Transverse colon (tissue), 4 donors: ENCODE data around the gene NPAS3.

Experiments used
- POLR2AphosphoS5 ChIP-seq, 3 donors: sonication (generic); formaldehyde crosslinking; IDR thresholded peaks; one replicate each; pipeline ENCODE4 v1.6.1; 2016; ENCODE audit warnings: antibody characterized with exemption in 3 of 3
- TF ChIP-seq, protein P1 (sequence below), 5 experiments: fragments of 200-600 bp in 3 of 5; fragments of 450-650 bp in 2 of 5; sonication (generic) in 3 of 5; IDR thresholded peaks; 1 replicate in 2 of 5; 2 replicates in 3 of 5; pipeline ENCODE4 v1.5.1; 2016 to 2017; ENCODE audit warnings: antibody characterized with exemption in 5 of 5, inconsistent platforms in 3 of 5, mild to moderate bottlenecking in 2 of 5, moderate library complexity in 1 of 5

GRCh38 chr14:33837943-33838683 lies 899.4 kb downstream of the NPAS3 start:
- TF ChIP-seq, protein P1, sequence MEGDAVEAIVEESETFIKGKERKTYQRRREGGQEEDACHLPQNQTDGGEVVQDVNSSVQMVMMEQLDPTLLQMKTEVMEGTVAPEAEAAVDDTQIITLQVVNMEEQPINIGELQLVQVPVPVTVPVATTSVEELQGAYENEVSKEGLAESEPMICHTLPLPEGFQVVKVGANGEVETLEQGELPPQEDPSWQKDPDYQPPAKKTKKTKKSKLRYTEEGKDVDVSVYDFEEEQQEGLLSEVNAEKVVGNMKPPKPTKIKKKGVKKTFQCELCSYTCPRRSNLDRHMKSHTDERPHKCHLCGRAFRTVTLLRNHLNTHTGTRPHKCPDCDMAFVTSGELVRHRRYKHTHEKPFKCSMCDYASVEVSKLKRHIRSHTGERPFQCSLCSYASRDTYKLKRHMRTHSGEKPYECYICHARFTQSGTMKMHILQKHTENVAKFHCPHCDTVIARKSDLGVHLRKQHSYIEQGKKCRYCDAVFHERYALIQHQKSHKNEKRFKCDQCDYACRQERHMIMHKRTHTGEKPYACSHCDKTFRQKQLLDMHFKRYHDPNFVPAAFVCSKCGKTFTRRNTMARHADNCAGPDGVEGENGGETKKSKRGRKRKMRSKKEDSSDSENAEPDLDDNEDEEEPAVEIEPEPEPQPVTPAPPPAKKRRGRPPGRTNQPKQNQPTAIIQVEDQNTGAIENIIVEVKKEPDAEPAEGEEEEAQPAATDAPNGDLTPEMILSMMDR (IDR thresholded peaks at IDR 0.05): no peak
- TF ChIP-seq POLR2AphosphoS5 (IDR thresholded peaks at IDR 0.05): no peak
